ENCODE data around the gene FZD2. TPM values are rescaled to one million over a fixed set of nuclear protein-coding genes. Genes with fewer than 3 reads are reported as not detected.
"Not testable (repeated sequence)": the region's sequence is repeated elsewhere in the genome, so short reads cannot be mapped to it uniquely, and the experiment has no call there.

Gene FZD2
- total RNA-seq, 2 donors from 2014 or later = 0.67 to 2.0 TPM

DNA sequence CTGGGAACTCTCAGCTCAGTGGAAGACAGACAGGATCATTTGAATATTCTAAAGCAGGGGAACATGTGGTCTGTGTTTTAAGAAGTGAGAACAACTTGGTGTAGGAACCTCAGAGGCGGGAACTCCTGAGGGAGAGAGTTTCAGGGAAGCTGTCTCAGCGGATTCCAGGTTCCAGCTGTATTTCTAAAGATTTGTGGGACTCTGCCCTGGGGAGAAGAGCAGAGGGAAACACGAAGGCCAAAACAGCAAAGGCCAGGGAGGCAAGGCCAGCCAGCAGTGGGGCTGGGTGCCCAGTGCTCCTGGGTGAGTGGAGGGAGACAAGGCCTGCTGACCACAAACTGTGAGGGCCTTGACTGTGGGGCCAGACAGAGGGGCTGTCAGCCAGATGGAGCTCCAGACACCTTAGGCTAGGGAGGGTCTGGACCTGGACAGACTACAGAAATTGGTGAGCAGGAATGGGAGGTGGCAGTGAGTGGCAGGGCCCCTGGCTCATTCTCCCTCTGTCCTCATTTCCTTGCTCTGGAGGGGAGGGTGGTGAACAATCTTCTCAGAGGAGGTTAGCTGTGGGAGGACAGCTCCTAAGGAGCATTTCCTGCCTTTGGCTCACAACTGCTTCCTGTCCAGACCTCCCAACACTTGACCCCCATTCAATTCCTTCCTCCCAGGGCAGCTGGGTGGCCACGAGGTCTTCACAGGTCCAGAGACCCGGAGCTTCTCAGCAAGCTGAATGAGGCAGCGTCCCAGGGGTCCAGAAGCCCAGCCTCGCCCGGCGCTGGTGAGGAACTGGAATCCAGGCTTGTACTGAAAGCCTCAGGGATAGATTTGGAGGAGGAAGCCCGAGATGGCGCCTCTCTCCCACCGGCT, 21.0 kb upstream of the FZD2 start:
- Histone ChIP-seq H3K4me1 (no peaks in the 10 kb centered on the region), H3K9me3 (no peaks in the 10 kb centered on the region), H3K27me3 (no peaks in the 10 kb centered on the region), H3K27ac (no peak overlapping the region), H3K36me3 (no peaks in the 10 kb centered on the region), H3K4me3 (no peak overlapping the region), H3K9ac (ENCODE audit: low read depth in 2 of 2, low read length in 2 of 2) (no peak overlapping the region)
- intact Hi-C loops (cut with DNase I) = loop anchor here (10.0 kb wide), 1 partner anchor 328 kb away; no protein-coding TSS in a partner anchor
- TF ChIP-seq, protein P1, sequence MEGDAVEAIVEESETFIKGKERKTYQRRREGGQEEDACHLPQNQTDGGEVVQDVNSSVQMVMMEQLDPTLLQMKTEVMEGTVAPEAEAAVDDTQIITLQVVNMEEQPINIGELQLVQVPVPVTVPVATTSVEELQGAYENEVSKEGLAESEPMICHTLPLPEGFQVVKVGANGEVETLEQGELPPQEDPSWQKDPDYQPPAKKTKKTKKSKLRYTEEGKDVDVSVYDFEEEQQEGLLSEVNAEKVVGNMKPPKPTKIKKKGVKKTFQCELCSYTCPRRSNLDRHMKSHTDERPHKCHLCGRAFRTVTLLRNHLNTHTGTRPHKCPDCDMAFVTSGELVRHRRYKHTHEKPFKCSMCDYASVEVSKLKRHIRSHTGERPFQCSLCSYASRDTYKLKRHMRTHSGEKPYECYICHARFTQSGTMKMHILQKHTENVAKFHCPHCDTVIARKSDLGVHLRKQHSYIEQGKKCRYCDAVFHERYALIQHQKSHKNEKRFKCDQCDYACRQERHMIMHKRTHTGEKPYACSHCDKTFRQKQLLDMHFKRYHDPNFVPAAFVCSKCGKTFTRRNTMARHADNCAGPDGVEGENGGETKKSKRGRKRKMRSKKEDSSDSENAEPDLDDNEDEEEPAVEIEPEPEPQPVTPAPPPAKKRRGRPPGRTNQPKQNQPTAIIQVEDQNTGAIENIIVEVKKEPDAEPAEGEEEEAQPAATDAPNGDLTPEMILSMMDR (IDR thresholded peaks at IDR 0.05) = no peak
- DNase-seq = no peak

DNA sequence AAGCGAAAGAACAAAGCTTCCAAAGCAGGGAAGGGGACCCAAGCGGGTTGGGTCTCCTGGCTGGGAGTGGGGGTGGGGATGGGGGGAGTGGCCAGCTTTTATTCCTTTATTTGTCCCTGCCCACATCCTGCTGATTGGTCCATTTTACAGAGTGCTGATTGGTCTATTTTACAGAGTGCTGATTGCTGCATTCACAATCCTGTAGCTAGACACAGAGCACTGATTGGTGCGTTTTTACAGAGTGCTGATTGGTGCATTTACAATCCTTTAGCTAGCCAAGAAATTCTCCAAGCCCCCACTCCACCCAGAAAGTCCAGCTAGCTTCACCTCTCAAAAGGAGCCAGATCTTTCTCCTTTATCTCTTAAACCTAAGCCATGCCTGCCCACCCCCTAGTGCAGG, 19.4 kb upstream of the FZD2 start:
- not testable (repeated sequence) for H3K4me1 ChIP-seq; H3K9ac ChIP-seq (ENCODE audit: low read depth in 2 of 2, low read length in 2 of 2); DNase-seq

DNA sequence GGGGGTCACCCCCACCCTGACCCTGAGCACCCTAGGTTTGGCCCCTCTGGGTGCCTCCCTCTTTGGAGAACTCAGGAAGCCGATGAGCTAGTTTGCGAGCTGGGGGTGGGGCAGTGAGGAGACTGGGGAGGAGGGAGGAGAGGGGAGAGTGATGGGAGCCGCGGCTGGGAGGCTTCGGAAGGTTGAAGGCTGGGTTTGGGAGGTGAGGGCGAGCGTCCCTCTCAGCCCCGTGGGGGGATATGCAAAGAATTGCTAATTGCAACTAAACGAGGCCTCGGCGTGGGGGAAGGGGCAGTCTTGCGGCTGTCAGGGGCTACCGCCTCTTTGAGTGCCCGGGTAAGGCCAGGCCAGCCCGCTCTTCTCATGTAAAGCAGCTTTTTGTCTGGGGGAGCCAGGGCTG, 17.6 kb upstream of the FZD2 start:
- intact Hi-C loops (cut with DNase I) = loop anchor here (10.0 kb wide), 1 partner anchor 325 kb away; no protein-coding TSS in a partner anchor
- no peaks in the 10 kb centered on the region for H3K36me3 ChIP-seq
- no peak overlapping the region for H3K4me3 ChIP-seq
- H3K27ac ChIP-seq = no peak overlapping the region
- no peaks in the 10 kb centered on the region for H3K4me1 ChIP-seq
- H3K9ac ChIP-seq (ENCODE audit: low read depth in 2 of 2, low read length in 2 of 2) = no peak overlapping the region
- TF ChIP-seq, protein P1 (IDR thresholded peaks at IDR 0.05) = no peak
- H3K9me3 ChIP-seq = no peaks in the 10 kb centered on the region
- H3K27me3 ChIP-seq = no peaks in the 10 kb centered on the region
- no peak for DNase-seq

More for the DNA sequence above, 19.4 kb upstream of the FZD2 start:
- intact Hi-C loops (cut with DNase I) = loop anchor here (10.0 kb wide), 1 partner anchor 327 kb away; no protein-coding TSS in a partner anchor
- not testable (repeated sequence) for H3K27me3 ChIP-seq, H3K4me3 ChIP-seq, H3K36me3 ChIP-seq, H3K9me3 ChIP-seq, H3K27ac ChIP-seq

DNA sequence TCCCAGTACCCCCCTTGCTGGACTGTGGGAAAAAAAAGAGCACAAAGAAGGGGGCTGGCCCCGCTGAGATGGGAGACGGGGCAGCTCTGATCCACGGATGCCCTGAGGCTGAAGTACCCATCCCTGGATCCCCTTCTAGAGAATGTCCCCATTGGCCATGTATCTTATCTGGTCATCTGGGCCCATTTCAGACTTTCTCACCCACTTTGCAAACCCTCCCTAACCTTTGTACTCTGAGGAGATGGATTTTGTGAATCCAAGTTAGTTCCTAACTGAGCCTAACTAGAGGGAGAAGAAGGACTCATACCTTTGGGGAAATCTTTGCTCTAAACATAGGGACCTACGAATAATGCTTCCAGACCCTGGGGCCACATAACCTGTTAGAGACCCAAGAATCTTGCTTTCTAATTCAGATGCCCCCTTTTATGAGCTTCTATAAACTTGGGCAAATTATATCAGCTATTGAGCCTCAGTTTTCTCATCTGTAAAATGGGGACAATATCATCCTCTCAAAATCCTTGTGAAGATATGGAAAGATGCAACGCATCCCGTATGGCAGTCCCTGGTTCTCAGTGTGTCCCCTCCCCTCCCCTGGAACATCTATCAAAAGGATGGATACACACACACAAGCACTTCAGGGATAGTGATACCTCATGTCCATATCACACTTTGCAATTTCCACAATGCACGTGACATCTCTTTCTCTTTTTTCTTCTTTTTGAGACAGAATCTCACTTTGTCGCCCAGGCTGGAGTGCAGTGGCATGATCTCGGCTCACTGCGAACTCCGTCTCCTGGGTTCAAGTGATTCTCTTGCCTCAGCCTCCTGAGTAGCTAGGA, 16.8 kb upstream of the FZD2 start:
- Histone ChIP-seq H3K27ac (no peak overlapping the region), H3K27me3 (no peaks in the 10 kb centered on the region), H3K36me3 (no peaks in the 10 kb centered on the region), H3K4me3 (no peak overlapping the region), H3K9ac (ENCODE audit: low read depth in 2 of 2, low read length in 2 of 2) (no peak overlapping the region), H3K9me3 (no peaks in the 10 kb centered on the region), H3K4me1 (no peaks in the 10 kb centered on the region)
- TF ChIP-seq, protein P1 (IDR thresholded peaks at IDR 0.05) = no peak
- intact Hi-C loops (cut with DNase I) = no loop called here
- DNase-seq = no peak

DNA sequence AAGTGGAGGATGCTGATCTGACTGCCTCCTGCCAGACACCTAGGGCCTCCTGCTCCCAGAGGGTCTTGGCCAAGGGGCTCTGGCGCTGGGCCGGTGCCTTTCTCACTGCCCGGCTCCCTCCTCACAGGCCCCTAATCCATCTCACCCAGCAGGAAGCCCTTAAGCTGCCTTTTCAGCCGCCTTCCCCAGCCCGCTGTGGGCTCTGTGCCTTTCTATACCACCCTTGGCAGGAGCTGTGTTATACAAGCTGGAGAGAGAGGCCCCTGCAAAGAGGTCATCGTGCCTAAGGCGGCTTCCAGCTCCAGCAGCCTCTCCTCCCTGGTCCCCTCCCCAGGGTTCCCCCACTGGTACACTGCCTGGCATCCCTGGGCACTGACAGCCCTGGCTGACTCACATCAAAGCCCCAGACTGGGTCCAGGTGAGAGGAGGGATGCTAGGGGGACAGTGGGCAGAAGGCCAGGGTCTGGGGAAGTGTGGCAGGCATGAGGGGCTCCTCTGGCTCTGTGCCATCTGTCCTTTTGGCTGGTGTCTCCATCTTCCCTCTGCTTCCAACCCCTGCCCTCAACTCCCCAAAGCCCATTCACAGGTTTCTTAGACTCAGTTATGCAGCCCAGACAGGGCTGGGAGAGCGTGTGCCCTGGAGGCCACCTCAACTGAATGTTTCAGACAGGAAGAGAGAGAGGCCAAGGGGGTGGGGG, 15.3 kb upstream of the FZD2 start:
- DNase-seq = no peak
- TF ChIP-seq, protein P1 (IDR thresholded peaks at IDR 0.05) = no peak
- Histone ChIP-seq H3K9me3 (no peaks in the 10 kb centered on the region), H3K27me3 (no peaks in the 10 kb centered on the region), H3K27ac (no peak overlapping the region), H3K4me1 (no peaks in the 10 kb centered on the region), H3K9ac (ENCODE audit: low read depth in 2 of 2, low read length in 2 of 2) (no peak overlapping the region), H3K4me3 (no peak overlapping the region), H3K36me3 (no peaks in the 10 kb centered on the region)
- intact Hi-C loops (cut with DNase I) = no loop called here
